ENCODE results near the gene IL13RA1.
"Not testable (repeated sequence)": the region's sequence is repeated elsewhere in the genome, so short reads cannot be mapped to it uniquely, and the experiment has no call there.

The IL13RA1 gene

GRCh38 chrX:118729042-118729652, 1.7 kb downstream of the IL13RA1 start:
- DNase-seq, result no peak

DNA sequence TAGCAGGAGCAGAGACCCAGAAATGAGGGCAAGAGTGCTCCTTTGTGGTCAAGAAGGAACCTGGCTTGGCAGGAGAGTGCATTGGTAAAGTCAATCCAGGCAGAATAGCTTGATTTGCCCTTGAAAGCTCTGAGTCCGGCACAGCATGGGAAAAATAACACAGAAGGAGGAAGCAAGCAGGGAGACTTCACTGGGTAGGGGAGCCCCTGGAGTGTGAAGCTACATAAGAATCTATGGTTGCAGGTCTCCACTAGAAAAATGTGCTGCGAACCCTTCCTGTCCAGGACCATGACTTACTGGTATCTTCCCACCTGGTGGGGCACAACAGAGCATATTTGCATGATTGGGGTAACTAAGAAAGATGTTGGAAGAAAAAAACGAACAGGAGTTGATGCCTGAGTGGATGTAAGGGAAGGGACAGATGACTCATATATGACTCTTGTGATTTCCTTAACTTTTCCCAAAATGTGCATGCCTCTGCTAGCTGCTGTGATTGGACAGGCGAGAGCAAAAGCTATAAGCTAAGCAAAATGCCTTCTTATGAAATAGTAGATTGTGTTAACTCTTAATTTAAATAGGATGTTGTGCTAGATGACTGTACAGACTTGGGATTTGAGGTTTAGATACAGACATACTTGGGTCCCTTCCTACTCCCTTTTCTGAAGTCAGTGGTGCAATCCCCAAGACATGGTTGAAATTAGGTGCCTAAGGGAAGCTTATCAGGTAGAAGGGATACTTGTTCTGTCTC, 3.3 kb downstream of the IL13RA1 start:
- DNase-seq, result no peak

DNA sequence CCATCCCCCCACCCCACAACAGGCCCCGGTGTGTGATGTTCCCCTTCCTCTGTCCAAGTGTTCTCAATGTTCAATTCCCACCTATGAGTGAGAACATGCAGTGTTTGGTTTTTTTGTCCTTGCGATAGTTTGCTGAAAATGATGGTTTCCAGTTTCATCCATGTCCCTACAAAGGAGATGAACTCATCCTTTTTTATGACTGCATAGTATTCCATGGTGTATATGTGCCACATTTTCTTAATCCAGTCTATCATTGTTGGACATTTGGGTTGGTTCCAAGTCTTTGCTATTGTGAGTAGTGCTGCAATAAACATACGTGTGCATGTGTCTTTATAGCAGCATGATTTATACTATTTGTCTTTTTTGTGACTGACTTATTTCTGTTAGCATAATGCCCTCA, 5.1 kb downstream of the IL13RA1 start:
- not testable (repeated sequence) for DNase-seq

DNA sequence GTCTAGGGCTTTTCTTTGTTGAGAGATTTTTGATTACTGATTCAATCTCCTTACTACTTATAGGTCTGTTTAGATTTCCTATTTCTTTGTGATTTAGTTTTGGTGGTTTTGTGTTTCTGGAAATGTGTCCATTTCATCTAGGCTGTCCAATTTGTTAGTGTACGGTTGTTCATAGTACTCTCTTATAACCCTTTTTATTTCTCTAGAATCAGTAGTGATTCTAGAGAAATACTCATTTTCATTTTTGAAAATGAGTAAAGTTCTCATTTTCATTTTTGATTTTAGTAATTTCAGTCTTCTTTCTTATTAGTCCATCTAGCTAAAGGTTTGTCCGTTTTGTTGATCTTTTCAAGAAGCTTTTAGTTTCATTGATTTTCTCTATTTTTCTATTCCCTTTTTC, 7.5 kb downstream of the IL13RA1 start:
- DNase-seq, result no peak

DNA sequence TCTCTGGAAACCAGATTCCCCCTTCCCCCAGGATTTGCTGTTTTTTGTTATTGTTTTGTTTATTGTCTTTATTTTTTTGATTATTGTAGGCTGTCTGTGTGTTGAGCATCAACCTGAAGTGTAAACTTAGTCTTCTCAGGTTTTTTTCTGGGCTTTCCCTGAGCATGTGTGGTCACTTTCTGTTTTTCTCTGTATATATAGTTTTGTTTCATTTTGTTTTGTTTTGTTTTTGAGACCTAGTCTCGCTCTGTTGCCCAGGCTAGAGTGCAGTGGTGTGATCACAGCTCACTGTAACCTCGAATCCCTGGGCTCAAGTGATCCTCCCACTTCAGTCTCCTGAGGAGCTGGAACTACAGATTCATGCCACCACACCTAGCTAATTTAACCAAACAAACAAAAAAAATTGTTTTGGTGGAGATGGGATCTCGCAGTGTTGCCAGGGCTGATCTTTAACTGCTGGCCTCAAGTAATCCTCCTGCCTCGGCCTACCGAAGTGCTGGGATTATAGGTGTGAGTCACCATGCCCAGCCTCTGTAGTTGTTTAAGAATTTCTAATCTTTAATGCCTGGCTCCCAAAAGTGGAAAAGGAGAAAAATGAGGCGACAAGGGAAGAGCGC, 9.1 kb downstream of the IL13RA1 start:
- no peak for DNase-seq

DNA sequence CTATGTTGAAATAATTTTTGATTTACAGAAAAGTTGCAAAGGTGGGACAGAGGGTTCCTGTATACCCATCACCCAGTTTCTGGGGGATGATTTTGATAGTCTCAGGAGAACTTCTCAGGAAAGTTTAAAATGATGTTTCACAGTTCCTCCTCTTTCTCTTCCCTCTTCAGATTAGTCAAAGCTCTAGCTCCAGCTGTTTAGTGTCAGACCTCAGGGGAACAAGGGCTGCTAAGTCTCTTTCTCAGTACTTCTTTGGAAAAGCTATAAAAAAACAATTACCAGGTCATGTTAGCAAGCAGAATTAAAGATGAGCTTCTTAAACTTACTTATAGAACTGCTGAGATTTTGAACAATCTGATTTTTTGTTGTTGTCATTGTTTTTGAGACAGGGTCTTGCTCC, 12.2 kb downstream of the IL13RA1 start:
- no peak for DNase-seq

- DNase-seq, result no peak
Measured at GRCh38 chrX:118740276-118740889, 13.0 kb downstream of the IL13RA1 start.

GRCh38 chrX:118742176-118742575, 14.8 kb downstream of the IL13RA1 start:
- DNase-seq, result no peak

- DNase-seq, result no peak
Measured at GRCh38 chrX:118745570-118745969, 18.2 kb downstream of the IL13RA1 start.

DNA sequence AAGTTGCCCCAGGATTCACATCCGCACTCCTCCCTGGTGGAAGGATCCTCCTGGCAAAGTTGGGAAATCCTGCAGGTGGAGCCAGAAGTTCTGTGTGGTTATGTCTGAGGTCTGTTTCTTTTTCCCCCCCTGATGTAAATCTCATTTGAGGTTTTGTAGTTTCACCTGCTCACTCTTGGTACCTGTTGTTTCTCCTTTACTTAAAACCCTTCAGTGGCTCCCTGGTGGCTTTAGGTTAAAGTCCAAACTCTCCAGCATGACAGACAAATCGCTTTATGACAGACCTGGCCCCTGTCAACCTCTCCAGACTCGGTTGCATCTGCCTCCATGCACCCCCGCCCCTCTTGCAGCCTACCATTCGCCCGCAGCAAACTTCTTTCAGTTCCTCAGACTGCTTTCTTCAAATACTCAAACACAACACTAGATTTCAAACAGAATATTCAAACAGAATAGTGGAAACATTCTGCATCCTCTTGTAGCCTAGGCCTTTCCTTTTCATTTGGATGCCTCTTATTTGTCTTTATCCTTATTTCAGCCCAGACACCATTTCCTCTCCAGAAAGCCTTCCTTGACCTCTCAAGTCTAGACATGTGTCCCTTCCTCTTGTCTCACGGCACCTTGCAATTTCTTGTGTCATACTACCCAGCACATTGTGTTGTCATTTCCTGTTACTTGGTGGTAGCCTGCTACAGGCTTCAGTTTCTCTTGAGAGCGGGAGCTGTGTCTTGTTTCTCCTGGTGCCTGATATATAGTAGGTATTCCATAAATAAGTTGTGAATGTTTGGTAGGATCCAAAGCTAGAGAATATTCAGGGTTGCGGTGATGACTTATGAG, 24.8 kb downstream of the IL13RA1 start:
- no peak for DNase-seq

DNA sequence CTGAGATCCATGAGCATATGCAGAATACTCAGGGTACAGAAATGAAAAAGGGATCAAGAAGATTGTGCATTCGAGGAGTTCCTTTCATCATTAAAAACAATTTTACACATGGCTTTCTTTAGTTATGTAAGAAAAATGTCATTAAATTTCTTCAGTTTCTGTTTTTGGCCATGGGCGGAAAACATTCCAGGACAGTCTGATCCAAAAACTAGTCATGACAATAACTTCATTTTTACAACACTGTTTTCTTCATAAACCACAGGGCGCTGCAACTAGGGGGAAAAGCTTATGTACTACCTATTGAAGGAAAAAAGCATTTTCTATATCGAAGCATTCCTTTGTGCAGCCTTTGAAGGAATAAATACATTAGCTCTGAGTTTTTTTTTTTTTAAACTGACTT, 28.2 kb downstream of the IL13RA1 start:
- no peak for DNase-seq

DNA sequence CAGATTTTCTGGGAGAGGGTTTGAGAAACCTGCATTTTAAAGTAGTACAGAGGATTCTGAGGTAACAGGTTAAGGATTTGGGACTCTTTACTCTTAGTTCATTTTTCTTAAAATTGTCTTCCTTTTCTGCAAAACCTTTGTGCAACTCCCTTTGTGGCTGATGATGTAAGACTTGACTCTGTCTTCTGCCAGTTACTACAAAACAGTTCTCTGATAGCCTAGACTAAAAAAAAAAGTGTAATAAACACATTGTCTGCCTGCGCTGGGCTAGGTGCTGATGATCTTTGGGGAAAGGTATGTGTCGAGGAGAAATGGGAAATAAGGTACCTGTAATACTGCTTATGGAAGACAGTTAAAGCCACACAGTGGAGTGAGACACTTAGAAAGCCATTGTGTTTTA, 28.7 kb downstream of the IL13RA1 start:
- DNase-seq, result no peak

GRCh38 chrX:118758511-118758910, 31.1 kb downstream of the IL13RA1 start:
- DNase-seq, result no peak

DNA sequence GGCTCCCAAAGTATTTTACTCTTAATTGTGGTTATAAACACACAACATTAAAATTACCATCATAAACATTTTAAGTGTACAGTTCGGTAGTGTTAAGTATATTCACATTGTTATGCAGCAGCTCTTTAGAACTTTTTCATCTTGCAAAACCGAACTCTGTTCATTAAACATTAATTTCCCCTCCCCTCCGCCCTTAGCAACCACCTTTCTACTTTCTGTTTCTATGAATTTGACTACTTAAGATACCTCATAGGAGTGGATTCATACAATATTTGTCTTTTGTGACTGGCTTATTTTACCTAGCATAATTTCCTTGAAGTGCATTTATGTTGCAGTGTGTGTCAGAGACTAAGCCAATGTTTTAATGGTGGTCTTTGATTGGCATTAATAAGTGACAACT, 32.6 kb downstream of the IL13RA1 start:
- DNase-seq, result no peak

- no peak for DNase-seq
Measured at GRCh38 chrX:118761939-118762707, 34.7 kb downstream of the IL13RA1 start.

- DNase-seq, result no peak
Measured at GRCh38 chrX:118763489-118763888, 36.1 kb downstream of the IL13RA1 start.

GRCh38 chrX:118764122-118764521, 36.7 kb downstream of the IL13RA1 start:
- no peak for DNase-seq

DNA sequence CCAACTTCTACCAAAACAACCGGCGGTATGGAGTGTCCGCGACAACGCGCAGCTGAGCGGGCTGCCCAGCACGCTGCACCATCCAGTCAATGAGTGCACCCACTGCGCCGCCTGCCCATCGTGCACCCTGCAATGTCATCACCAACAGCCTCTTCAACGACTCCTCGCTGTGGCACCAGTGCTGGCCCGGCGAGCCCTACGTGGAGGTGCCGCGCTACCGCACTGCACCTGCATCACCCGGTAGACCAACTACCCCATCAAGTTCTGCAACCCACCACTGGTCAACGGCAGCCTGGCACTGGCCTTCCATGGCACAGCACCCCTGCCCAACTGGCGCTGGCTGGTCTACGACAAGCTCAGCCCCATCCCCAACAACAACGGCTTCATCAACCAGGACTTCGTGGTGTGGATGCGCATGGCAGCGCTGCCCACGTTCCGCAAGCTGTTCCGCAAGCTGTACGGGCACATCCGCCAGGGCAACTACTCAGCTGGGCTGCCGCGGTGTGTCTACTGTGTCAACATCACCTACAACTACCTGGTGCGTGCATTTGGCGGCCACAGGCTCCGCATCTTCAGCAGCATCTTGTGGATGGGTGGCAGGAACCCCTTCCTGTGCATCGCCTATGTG, 42.8 kb downstream of the IL13RA1 start:
- DNase-seq, result peak in 1 of 4 experiments; percentile 1

- DNase-seq, result no peak
Measured at GRCh38 chrX:118772051-118772450, 44.6 kb downstream of the IL13RA1 start.

- no peak for DNase-seq
Measured at GRCh38 chrX:118773782-118774181, 46.4 kb downstream of the IL13RA1 start.

DNA sequence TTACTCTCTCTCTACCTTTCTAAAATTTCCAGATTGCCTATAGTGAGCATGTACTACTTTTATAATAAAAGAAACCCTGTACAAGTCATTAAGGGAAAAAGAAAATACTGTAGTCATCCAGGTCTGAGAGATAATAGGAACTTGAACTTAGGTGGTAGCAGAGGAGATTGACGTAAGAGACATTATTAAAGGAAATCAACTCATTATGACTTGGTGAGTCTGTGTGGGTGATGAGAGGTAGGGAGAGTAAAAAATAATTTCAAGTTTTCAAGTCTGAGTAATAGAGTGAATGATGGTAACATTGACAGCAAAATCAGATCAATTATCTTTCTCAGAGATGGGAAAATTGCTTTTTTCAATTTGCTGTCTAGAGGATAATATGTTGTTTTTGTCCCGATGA, 52.2 kb downstream of the IL13RA1 start:
- DNase-seq, result no peak

DNA sequence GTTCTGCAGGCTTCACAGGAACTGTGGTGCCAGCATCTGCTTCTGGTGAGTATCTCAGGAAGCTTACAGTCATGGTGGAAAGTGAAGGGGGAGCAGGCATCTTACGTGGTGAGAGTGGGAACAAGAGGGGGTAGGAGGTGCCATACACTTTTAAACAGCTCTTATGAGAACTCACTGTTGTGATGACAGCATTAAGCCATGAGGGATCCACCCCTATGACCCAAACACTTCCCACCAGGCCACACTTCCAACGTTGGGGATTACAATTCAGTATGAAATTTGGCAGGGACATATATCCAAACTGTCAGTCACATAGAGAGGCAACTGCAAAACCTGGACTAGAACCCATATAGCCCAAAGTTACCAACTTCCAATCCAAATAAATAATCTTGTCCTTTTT, 53.1 kb downstream of the IL13RA1 start:
- no peak for DNase-seq
